Stimulated activated CD4-positive, alpha-beta T cell treated with anti-CD3 and anti-CD28 coated beads, Interleukin-4, amount 100 ng/mL, for 1 hour (primary cell): Measurements from ENCODE around the gene ZDHHC13.

Experiments used
- DNase-seq: peaks from one replicate; pipeline ENCODE4 v3.0.0-alpha.2; 2020

Gene ZDHHC13

GRCh38 chr11:19208959-19209546 lies 92.1 kb downstream of the ZDHHC13 start:
- no peak for DNase-seq

- no peak for DNase-seq
Measured at GRCh38 chr11:19209617-19210370, 92.8 kb downstream of the ZDHHC13 start.

DNA sequence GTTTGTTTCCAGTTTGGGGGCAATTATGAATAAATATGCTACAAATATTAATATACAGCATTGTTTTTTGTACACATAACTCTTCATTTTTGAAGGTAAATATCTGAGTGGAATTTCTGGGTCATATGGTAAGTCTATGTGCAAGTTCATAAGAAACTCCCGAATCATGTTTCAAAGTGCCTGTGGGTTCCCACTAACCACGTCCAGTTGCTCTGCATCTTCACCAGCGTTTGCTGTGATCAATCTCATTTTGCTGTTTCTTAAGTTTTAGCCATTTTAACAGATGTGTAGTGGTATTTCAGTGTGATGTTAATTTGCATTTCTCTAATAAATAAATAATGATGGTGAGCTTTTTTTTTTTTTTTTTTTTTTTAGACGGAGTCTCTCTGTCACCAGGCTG lies 99.1 kb downstream of the ZDHHC13 start:
- no peak for DNase-seq

GRCh38 chr11:19216709-19217374 lies 99.9 kb downstream of the ZDHHC13 start:
- no peak for DNase-seq

DNA sequence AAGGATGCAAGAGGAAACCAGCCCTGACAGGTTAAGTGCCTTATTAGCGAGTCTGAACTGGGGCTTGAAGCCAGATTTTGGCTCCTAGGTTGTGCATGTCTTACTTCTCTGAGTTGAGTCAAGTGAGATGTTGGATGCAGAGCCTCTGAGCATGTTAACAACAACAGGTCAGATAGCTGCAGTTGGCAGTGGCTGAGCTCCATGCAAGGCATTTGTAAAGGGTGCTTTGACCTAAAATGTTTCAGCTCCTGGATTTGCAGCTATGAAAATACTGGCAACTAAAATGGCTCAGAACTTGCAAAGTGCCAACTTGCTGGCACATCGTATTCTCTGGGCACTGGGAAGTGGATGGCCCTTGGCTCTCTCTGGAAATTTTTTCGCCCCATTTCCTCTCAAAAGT lies 101.2 kb downstream of the ZDHHC13 start:
- DNase-seq = no peak

GRCh38 chr11:19218786-19219460 lies 102.0 kb downstream of the ZDHHC13 start:
- no peak for DNase-seq

DNA sequence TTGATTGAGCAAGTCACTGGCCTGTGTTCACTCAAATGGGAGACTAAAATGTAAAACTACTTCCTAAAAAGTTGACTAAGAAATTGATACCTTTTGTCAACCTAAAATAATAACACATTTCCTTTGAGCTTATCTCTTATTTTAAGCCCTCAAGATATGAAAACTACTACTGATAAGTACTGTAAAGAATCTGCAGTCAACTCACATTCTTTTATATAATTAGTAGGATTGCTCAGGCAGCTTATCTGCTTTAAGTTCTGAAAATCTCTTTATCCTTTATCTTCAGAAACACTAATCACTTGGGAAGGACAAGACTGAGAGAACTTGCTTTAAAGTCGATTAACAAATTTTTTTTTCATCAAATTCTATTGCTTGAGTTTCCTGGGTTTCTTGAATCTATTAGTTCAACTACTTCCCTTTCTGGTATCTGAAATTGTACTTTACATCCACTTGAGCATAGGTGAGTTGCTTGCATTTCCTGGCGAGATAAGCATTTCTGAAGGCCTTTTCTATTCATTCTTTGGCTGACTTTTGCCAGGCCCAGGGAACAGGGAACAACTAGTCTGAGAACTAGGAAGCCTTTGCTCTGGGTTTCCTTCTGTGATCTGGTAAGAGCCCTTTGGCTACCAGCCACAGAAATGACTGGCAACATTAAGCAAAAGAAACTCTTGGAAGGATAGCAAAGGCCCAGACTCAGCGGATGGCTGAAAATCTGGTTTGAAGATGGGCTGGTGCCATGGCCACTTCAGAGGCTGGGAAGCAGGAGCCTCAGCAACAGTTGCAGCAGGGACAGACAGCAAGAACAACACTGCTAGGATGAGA lies 104.1 kb downstream of the ZDHHC13 start:
- DNase-seq = no peak

GRCh38 chr11:19225123-19225522 lies 108.2 kb downstream of the ZDHHC13 start:
- no peak for DNase-seq

GRCh38 chr11:19225581-19225980 lies 108.6 kb downstream of the ZDHHC13 start:
- DNase-seq = no peak
